CD4-positive, alpha-beta T cell treated with Interleukin-15 for 4 hours (primary cell): ENCODE results near the gene CD74.
A peak's percentile ranks its signal among the peaks of the same experiment; 100 is the strongest.
"Not testable (repeated sequence)": the region's sequence is repeated elsewhere in the genome, so short reads cannot be mapped to it uniquely, and the experiment has no call there.

Experiments used
- DNase-seq: peaks from one replicate; pipeline ENCODE4 v3.0.0-alpha.2; 2020; ENCODE audit warnings: low spot score

The CD74 gene

DNA sequence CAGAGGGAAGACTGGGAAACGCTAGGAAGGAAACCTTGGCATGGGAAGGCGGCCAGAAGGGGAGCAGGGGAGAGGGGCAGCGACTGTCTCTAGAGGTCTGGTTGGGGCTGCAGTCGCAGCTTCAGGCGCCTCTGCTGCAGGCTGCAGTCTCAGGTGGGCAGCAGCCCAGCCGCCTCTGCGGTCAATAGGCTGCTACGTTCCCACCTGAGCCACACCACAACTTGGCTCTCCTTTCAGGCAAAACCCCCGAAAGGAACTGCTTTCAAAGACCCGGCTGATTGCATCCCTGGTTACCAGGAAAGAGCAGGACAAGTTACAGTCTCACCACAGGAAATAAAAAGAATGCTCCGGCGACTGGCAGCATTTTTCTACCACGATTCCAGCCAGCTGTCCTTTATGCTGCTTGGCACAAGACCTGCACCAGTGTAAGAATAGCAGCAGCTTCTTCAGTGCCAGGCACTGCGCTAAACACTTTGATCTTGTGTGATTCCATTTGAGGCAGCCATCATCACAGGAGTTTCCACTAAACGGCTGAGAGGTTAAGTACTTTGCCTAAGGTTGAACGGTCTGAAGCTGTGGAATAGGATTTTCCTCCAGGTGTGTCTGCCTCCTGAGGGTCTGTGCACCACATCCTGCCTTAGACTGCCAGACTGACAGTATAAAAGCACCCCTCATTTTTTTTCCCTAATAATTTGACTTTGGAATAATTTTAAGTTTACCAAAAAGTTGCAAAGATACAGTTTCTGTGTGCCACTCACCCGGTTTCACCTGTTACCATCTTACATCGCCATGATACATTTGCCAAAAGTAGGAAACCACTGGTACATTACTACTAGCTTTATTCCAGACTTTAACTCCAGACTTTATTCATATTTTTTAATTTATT is 29.3 kb upstream of the CD74 start:
- DNase-seq, result no peak

DNA sequence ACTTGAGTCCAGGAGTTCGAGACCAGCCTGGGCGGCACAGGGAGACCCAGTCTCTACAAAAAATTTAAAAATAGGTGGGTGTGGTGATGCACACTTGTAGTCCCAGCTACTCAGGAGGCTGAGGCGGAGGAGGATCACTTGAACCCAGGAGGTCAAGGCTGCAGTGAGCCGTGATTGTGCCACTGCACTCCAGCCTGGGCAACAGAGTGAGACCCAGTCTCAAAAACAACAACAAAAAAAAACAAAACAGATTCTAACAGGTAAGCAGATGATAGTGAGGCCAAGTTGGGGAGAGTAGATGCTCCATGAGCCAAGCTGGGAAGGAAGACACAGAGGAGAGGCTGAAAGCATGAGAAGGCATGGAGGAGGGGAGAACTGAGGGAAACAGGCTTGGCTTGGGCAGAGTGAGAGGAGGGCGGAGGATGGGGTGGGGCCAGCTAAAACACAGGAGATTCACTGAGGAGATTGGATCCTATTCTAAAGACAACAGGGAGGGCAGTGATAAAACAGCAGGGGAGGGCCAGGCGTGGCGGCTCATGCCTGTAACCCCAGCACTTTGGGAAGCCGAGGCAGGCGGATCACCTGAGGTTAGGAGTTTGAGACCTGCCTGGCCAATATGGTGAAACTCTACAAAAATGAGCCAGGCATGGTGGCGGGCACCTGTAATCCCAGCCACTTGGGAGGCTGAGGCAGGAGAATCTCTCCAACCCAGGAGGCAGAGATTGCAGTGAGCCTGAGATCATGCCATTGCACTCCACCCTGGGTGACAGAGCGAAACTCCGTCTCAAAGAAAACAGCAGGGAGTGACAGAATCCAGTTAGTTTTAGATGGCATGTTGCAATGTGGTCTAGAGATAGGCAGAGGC is 28.5 kb upstream of the CD74 start:
- no peak for DNase-seq

DNA sequence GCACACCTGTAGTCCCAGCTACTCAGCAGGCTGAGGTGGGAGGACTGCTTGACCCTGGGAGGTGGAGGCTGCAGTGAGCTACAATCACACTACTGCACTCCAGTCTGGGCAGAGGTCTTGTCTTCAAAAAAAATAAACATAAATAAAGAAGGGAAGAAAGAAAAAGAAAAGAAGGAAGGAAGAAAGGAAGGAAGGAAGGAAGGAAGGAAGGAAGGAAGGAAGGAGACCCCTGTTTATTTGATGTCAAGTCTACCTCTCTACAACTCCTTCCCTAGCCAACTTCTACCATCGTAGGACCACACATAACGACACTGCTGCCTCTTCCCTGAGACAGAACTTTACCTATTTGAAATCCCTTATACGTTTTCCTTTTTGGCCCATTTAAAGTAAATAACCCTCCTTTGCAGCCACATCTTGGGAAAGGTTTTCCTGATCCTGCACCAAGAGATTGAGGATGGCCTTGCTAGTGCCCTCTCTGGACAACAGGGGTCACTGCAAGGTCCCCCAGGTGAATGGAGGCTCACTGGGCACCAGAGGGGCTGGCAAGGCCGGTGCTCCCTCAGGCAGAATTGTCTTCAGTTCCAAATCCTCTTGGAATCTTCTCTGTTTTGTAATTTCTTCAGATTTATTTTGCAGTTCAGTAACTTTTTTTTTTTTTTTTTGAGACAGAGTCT is 26.3 kb upstream of the CD74 start:
- no peak for DNase-seq

DNA sequence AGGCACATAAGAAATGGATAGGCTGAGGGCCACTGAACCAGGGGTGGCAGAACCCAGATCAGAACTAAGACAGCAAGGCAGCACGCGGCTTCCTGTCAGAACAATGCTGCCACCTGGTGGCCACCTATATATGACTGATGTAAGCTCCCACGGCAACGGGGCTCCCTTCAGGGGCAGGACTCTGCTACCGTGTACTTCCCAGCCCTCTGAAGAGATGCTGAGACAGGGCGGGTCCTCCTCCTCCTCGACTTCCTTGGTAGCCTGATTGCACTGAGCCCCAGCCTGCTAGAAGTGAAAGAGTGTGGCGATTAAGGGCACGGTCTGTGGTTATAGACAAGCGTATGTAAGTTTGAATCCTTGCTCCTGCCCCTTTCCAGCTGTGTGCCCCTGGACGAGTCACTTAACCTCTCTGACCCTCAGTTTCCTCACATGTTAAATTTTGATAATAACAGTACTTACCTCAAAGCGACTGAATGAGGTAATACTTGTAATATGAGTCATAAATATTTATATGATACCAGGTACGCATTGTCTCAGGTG is 23.5 kb upstream of the CD74 start:
- peak; percentile 91 for DNase-seq

DNA sequence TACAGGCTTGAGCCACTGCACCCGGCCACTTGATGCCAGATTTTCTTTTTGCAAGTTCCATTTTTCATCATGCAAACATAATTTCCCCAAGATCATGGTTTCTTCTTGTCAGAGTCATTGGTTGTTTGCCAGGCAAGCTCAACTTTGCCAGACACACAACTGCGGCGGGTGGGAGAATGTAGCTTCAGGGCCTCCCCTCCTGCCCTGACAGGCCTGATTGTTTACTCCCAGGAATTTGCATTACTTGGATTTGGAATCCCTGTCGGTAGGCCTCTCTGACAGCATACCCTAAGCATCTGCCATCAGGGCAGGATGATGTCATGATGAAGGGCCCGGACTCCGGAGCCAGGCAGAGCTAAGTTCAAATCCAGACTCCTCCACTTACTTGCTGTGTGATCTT is 21.8 kb upstream of the CD74 start:
- no peak for DNase-seq

DNA sequence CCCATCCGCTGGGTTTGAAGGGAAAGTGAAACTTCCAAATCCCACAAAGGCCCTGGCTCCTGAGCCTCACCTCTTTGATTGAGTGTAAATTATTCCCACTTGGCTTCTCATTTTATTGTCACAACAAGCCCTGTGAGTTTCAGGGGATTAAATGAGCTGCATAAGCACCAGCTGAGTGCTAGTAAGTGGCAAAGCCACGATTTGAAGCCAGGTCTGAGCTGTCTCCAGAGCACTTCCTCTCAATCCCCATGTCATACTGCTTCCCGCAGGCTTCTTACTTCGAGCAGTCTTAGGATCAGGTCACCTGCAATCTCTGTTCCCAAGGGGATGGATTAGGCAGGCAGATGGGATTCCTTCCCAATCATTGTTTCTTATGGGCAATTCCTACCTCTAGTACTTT is 18.9 kb upstream of the CD74 start:
- no peak for DNase-seq

DNA sequence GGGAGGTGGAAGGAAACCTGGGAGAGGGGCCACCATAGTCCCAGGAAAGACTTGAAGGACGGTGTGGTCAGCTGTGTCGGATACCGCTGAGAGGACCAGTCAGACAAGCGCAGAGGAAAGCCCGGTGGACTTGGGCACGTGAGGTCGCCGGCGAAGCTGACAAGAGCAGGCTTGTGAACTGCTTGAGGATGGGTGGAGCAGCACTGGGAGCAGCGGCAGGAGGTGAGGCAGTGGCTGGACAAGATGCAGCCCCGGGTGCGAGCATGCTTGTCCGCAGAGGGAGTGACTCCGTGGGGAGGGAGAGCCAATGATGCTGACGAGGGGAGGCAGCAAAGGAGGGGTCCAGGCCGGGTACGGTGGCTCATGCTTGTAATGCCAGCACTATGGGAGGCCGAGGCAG is 18.3 kb upstream of the CD74 start:
- no peak for DNase-seq

DNA sequence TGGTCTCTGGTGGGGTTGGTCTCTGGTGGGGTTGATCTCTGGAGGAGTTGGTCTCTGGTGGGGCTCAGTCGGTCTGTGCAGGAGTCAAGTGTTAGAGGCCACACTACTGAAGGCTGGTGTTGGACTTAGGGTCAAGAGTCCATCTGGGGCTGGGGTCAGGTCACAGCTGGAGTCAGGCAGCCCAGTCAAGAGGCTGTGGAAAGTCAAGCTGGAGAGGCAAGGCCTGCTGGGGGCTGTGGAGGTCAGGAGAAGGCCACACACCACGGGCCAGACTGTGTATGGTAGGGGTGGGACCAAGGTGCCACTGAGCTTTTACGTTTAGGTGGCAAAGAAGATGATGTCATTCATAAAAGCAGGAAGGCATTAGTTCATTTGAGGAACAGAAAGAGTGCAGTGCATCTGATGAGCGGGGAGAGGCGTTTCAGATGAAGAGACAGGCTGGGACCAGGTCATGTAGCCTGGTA is 16.7 kb upstream of the CD74 start:
- DNase-seq, result no peak

DNA sequence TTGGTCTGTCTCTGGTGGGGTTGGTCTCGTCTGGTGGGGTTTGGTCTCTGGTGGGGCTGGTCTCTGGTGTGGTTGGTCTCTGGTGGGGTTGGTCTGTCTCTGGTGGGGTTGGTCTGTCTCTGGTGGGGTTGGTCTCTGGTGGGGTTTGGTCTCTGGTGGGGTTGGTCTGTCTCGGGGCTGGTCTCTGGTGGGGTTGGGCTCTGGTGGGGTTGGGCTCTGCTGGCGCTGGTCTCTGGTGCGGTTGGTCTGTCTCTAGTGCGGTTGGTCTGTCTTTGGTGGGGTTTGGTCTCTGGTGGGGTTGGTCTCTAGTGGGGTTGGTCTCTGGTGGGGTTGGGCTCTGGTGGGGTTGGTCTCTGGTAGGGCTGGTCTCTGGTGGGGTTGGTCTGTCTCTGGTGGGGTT is 16.3 kb upstream of the CD74 start:
- no peak for DNase-seq

DNA sequence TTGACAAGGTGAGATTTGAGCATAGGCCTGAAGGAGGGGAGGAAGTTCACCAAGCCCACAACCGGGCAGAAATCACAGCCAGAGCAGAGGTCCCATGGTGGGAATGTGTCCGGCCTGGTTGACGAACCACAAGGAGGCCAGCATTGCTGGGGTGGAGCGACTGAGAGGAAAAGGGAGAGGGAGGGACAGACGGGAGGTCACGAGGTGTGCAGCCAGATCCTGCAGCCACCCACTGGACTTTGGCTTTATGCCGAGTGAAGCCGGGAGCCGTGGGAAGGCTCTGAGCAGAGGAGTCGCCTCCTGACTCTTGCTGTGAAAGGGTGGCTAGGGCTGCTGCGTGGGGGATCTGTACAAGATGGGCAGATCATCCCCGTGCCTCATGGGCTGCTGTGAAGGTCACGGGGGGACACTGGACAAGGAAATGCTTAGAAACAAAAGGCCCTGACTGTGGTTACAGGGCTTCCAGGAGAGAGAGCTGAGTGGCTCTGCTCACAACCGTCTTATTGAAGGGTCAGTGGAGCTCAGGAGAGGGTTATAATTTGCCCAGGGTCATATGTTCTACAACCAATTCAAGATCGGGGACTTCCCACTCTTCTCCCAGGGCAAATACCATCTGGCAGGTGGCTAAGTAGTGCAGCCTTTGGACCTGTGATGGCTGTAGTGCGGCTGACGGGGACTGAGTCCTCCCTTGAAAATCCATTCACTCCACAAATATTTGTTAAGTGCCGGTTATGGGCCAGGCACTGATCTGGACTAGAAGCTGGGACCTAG is 15.6 kb upstream of the CD74 start:
- no peak for DNase-seq

DNA sequence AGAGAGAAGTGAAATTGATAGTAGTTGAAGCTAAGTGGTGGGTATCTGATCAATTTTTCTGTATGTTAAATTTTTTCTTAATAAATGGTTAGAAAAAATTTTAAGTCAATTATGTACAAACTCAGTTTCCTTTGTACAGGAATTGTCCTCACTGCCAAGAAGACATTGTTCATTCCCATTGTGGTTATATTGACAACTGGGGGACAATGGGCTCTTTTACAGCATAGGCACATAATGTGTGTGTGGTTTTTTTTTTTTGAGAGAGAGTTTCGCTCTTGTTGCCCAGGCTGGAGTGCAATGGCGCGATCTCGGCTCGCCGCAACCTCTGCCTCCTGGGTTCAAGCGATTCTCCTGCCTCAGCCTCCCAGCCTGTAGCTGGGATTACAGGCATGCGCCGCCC is 13.5 kb upstream of the CD74 start:
- DNase-seq, result not testable (repeated sequence)

DNA sequence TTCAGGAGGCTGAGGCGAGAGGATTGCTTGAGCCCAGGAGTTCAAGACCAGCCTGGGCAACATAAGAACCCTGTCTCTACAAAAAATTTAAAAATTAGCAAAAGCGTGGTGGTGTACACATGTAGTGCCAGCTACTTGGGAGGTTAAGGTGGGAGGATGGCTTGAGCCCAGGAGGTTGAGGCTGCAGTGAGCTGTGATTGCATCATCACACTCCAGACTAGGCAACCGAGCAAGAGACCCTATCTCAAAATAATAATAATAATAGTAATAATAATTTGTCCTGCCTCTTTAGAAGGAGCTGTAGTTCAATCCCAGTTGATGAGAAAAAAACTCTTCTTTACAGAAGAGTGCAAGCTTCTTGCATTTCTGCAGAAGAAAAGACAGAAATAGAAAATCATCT is 10.0 kb upstream of the CD74 start:
- DNase-seq, result no peak

DNA sequence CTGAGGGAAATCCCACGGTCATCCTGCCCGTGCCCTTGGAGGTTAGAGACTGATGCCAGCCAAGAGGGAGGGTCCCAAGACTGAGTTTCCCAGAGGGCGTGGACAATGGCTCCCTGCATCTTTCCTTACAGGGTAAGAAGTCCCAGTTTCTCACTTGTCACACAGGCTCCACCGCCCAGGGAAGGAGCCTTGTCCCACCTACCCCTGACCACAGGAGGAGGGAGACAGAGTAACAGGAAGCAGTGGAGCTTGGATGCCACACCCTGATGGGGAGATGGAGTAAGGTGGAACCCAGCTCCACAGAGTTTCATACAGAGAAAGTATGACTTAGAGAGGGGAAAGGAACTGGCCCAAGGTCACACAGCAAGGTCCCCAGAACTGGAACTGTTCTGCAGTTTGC is 9.4 kb upstream of the CD74 start:
- DNase-seq, result no peak

DNA sequence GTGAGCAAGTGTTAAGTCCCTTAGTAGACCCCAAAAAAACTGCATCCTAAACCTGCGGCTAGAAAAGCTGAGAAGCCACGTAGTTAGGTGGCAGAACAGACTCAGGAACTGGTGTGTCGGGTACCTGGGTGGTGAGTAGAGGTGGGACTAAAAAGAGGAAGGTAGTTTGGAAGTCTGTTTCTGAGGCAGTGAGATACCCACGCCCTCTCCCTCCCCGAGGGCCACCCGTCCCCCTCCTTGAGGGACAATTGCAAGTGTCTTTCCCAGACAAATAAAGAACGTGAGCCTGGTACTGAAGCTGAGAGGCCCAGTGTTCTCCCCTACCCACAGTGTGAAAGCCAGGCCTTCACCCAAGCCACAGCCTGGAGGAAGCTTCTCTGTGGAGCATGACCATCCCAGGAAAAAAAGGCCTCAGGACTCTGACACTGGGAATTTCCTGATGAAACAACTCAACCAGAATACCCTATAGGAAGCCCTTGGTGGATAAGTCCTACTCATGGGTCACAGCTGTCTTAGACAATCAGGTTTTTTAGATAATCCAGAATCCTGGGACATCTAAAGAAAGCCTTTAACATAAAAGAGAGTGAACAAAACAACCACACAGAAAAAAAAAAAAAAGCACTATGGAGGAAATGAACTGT is 7.0 kb upstream of the CD74 start:
- no peak for DNase-seq

DNA sequence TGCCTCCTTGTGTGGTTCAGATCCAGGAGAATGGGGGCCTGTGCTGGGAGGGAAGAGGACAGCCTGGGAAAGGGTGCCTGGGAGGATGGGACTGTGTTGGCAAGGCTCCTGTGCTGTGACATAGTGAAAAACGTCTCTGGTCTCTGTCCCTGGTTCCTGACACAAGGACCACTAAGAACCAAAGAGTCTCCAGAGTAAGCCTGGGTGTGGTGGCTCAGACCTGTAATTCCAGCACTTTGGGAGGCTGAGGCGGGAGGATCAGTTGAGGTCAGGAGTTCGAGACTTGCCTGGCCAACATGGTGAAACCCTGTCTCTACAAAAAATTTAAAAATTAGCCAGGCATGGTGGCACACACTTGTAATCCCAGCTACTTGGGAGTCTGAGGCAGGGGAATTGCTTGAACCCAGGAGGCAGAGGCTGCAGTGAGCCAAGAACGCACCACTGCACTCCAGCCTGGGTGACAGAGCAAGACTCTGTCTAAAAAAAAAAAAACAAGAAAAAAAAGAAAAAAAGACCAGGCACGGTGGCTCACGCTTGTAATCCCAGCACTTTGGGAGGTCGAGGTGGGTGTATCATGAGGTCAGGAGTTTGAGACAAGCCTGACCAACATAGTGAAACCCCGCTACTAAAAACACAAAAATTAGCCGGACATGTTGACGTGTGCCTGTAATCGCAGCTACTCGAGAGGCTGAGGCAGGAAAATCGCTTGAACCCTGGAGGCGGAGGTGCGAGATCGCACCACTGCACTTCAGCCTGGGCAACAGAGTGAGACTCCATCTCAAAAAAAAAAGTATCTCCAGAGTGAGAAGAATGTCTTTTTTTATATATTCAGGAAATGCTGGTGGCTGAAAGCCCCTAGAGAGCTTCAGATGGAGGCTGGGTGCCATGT is 1.4 kb upstream of the CD74 start:
- DNase-seq, result not testable (repeated sequence)

DNA sequence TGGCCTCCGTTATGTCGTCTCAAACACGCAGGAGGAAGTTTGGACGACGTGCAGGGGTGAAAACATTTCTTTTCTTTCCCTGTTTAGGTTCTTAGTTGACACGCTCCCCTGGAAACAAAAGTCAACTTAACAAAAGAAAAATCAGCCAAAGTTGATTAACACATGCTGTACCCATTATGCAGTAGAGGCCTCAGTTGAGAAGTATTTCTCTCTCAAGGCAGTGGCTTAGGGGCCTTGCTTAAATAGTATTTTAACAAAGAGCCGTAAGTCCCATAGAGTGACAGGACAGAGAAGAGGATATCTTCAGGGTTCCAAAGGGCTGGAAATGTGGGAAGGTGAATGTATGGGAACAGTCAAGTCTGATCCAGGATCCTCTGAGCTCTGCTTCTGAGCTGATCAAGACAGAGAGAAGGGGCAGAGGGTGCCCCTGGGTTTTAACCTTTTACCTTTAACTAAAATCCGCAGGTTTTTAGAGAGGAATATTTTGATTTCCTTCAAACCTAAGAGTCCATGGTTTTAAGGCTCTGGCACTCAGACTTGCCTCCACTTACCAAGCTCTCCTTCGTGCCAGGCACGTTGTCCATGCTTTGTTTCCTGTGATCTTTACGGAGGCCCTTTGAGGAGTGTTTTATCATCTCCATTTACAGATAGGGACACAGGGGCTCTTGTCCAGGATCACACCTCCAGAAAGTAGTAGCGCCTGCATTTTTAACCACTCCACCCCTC is 629 bp upstream of the CD74 start:
- DNase-seq, result no peak

DNA sequence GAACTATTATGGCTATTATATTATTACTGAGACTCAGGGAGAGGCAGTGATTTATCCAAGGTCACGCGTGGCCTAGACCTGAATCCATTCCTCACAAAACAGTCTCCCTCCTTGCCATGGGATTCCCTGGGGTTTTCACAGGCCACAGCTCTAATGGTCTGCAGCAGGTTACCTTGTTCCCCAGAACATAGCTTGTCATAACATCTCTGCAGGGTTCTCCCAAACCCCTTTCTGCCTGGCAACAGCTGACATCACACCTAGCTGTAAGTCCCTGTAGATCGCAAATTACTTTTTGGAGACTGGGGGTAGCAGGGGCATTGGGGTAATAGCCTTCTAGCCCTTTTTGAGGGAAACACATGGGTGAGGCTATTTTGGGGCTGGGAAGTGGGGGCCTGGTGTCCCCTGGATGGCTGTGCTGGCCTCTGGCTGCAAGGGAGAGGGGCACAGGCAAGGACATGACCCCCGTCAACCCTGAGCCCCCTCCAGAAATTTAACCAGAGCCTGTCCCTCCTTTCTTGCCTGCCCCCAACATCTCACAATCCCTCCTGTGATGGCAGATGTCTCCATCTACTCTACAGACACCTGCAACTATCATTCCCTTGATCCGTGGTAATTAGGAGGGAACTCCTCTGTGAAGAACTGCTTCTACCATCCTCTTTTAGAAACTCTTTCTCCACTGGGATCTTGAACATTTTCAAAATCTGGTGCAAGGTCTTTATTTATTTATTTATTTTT is 1.3 kb downstream of the CD74 start:
- peak; percentile 67 for DNase-seq

DNA sequence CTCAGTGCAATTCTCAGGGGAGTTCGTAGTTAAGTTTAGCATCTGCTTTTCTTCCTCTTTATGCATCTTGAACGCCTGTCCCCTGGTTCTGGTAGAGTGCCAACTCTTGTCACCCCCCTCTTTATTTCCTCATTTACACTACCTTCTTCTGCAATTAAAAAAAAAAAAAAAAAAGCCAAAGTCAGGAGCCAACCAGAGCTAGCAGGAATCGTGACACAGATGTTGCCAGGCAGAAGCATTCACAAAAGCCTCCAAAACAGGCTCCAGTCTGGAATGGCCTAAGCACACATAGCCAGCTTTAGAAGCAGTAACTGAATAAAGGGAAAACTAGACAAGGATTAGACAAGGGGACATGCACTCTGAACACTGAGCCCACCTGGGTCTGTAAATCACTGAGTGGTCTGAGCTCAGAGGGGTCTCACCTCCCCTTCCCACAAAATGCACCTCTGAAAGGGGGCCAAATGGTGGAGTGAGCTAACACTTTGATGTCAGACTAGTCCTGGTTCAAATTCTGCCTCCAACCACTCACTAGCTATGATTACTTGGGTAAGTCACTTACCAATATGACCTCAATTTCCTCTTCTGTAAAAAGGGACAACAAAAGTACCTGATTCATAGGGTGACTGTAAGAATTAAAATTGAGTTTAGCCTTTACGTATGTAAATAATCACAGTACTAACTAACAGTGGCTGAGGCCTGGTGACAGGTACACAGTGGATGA is 2.0 kb downstream of the CD74 start:
- DNase-seq, result peak; percentile 55
